T-helper 2 cell (primary cell): ENCODE data around the gene SIRPB1.
"Not testable (repeated sequence)": the region's sequence is repeated elsewhere in the genome, so short reads cannot be mapped to it uniquely, and the experiment has no call there.

ENCODE experiments used
- DNase-seq, 5 experiments: peaks; one replicate each; pipeline versions ENCODE4 v3.0.0 to v3.0.0-alpha.2; 2012 to 2022

SIRPB1 gene

DNA sequence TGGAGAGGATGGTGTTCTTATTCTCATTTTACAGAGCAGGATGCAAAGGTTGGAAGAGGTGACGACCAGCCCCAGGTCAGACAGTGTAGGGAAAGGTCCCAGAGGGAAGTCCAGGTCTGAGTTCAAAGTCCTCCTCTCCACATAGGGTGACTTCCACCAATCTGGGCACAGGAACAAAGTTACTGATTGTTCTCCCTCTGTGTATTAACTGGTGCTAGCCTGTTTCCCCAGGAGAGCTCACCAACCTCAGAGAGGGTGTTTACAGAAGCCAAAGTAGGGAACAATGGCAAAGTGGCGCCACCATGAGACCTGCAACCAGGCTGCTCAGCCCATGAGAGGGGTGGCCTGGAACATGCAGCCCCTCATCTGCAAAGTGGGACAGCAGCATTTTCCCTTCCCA, 16.8 kb upstream of the SIRPB1 start:
- no peak for DNase-seq

- DNase-seq: no peak
Measured at GRCh38 chr20:1635291-1635979, 15.6 kb upstream of the SIRPB1 start.

DNA sequence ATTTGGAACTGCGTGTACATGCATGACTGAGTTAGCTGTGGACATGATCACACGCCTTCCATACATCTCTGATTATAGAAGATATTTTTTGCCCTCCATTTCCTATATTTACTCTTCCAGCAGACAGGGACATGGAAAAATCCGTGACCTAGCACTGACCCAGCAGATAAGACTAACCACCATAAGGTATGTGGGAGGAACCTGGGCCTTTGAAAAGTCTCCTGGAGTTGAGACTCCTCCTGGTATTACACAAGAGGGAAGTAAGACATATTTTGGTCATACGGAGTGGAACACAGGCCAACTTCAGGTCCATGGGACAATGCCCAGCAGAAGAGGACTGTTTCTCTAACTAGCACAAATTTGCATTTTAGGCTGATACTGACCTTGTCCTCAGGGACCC, 13.7 kb upstream of the SIRPB1 start:
- no peak for DNase-seq

GRCh38 chr20:1632178-1632577, 12.4 kb upstream of the SIRPB1 start:
- DNase-seq: peak in 2 of 5 experiments; percentile 38 to 86

DNA sequence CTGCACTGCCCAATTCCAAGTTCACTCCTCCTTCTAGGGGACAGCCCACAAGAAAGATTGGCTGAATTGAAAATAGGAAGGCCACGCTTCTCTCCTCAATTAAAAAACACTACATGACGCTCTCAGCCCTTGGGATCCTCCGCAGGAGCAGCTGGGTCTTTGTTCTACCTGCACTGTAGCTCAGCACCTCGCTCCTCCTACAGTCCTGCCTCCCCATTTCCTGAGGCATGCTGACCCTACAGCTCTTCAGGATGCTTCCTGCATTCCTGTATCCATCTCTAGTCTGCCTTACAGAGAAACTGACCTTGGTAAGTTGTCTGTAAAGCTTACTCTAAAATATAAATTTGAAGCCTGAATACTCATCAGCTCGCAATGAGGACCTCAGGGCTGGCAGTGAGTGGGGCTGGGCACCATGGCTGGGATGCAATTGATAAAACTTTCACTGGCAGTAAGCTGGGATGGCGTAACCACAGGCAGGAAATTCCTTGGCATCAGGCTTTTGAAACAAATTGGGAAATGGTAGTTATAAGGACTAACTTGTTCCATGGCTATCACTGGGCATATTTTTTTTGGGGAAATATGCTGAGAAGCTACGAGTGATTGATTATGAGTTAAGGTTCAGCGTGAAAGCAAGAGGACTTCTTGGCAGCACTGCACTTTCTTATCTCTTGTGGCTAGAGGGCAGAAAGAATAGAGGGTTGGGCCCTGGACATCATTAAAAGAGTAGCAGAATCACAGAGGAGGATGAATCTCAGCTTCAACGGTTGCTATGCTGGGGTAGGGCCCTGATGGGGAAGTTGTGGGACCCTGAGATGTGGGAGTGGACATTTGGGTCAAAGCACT, 11.7 kb upstream of the SIRPB1 start:
- DNase-seq: no peak

DNA sequence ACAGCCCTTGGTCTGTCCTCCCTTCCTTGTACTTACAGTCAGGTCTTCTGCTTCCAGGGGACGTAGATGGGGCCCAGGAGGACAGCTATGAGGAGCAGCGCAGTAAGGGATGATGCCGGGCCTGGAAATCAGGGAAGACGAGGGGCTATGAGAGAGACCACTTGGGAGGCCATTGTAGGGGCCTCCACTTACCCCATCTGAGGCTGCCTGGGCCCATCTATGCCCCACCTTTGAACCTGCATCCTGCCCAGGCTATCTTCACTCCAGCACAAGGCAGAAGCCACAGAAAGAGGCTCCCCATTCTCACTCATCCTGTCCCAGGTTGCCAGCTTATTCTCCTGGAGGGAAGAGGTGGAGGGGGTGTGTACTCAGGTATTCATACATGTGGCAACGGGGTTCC, 10.4 kb upstream of the SIRPB1 start:
- no peak for DNase-seq

GRCh38 chr20:1629321-1629720, 9.5 kb upstream of the SIRPB1 start:
- no peak for DNase-seq

GRCh38 chr20:1628621-1629020, 8.8 kb upstream of the SIRPB1 start:
- no peak for DNase-seq

GRCh38 chr20:1627200-1627550, 7.4 kb upstream of the SIRPB1 start:
- DNase-seq: no peak

DNA sequence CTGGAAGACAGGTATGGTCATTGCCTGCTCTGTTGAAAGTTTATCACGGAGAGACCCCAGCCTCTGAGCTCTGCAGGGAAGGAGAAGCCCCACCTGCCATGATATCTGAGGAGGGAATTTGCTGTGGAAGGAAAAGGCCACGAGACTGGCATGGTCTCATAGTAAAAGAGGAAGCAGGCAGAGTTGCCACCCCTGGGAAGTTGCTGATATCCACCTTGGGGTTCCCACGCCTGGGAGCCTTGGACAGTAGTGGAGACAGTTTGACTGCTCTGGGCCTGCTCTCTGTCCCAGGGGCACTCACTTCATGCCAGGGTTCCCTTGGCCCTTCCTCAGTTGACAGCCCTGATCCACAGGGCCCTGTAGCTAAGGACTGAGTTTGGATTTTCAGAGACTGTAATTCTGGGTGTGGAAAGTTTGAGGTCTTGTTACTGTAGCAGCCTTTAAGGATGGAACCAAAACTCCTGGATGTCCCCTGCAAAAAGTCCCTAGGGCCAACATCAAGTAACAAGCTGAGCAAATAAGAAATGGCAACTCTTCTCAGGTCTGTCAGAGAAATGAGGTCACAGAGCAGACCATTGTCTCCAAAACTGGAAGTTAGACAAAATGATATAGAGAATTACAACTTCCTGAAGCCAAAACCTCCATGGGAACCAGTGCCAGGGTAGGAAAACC, 6.9 kb upstream of the SIRPB1 start:
- no peak for DNase-seq

GRCh38 chr20:1625083-1625690, 5.4 kb upstream of the SIRPB1 start:
- DNase-seq: no peak

- no peak for DNase-seq
Measured at GRCh38 chr20:1623501-1624205, 3.8 kb upstream of the SIRPB1 start.

DNA sequence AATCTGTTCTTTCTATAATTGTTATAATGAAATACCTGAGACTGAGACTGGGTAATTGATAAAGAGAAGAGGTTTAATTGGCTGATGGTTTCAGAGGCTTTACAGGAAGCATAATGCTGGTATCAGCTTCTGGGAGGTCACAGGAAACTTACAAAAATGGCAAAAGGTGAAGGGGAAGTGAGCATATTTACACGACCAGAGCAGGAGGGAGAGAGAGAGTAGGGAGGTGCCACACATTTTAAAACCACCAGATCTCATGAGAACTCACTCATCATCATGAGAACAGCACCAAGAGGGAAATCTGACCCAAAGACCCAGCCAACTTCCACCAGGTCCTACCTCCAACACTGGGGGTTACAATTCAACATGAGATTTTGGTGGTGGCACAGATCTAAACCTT, 2.6 kb upstream of the SIRPB1 start:
- DNase-seq: peak in 2 of 5 experiments; percentile 6 to 59

DNA sequence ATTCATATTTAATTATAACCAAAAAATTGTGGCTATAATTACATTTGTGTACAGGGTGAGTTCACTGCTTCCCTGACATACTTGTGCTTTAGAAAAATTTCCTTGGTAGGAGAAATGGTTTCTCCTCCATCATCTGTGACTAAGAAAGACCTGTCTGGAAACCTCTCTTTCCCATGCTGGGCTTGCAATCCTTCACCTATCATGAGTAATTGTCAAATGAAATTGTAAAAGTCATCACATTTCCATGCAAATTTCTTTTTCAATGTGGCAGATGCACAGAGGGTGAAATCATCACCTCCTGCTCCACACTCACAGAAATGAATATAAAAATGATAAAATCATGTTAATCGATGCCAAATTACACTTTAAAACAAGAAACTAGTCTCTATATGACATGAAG, 1.5 kb upstream of the SIRPB1 start:
- DNase-seq: no peak

DNA sequence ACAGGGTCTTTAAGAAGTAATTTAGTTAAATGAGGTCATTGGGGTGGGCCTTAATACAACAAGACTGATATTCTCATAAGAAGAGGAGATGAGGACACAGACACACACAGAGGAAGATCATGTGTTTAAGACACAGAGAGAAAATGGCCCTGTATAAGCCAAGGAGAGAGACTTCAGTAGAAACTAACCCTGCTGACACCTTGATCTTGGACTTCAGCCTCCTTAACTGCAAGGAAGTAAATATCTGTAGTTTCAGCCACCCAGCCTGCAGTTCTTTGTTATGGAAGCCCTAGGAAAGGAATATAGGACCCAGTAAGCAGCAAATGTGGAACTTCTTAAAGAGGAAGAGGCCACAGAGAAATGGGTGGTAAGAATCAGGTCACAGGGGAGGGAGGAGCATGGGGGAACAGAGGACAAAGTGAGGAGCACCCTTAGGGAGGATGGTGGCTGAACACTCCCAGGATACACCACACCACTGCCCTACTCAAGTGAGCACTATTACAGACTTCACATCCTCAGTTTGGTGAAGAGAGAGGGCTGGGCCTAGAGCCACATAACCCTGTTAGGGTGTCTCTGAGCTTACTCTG, 762 bp downstream of the SIRPB1 start:
- DNase-seq: no peak

- no peak for DNase-seq
Measured at GRCh38 chr20:1618479-1618878, 1.3 kb downstream of the SIRPB1 start.

DNA sequence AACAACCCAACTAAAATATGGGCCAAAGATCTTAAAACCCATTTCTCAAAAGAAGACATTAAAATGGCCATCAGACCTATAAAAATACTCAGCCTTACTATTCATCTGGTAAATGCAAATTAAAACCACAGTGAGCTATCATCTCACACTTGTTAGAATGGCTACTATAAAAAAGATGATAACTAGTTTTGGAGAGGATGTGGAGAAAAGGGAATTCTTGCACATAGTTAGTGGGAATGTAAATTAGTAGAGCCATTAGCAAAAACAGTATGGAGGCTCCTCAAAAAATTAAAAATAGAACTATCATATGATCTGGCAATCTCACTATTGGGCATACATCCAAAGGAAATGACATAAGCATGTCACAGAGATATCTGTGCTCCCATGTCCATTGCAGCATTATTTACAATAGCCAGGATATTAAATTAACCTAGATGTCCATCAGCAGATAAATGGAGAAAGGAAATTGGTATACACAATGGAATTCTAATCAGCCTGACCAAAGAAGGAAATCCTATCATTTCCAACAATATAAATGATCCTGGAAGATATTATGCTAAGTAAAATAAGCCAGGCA, 2.9 kb downstream of the SIRPB1 start:
- DNase-seq: no peak

DNA sequence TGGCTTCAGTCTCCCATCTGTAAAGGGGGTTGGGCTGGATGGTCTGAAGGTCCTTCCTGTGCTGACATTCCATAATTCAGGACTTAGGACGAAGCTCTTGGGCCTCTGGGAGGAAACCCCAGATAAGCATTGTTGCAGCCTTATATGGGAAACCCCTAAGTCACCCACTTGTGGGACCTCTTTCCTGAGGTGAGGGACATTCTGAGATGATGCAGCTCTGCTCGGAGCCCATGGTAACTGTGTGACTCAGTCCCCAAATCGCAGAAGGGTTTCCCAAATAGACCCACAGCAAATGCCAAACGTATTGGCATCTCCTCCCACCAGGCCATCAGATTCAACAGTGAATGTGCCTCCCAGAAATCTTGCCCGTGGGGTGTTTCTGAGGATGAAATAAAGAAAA, 9.4 kb downstream of the SIRPB1 start:
- not testable (repeated sequence) for DNase-seq

- DNase-seq: not testable (repeated sequence)
Measured at GRCh38 chr20:1608678-1609347, 11.0 kb downstream of the SIRPB1 start.

DNA sequence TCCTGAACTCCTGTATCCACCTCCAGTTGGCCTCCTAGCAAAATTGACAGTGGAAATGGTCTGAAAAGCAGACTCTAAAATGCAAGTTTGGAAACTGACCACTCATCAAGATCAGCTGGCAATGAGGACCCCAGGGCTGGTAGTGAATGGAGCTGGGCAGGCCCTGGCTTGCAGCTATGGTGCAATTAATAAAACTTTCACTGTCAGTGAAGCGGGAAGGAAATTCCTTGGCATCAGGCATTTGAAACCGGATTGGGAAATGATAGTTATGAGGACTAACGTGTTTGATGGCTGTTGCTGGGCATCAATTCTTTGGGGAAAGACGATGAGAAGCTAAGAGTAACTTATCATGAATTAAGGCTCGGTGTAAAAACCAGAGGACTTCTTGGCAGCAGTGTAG, 19.1 kb downstream of the SIRPB1 start:
- no peak for DNase-seq

- DNase-seq: no peak
Measured at GRCh38 chr20:1595333-1595732, 24.5 kb downstream of the SIRPB1 start.
